HepG2 (cell line): Measurements from ENCODE around the gene PSMC2. TPM values are rescaled to one million over a fixed set of nuclear protein-coding genes. Genes with fewer than 3 reads are reported as not detected.

ENCODE experiments used
- CBX5 ChIP-seq: sonication (generic); formaldehyde crosslinking; IDR thresholded peaks from 2 replicates; pipeline ENCODE4 v1.4.0; 2020; ENCODE audit warnings: missing genetic modification reagents, borderline replicate concordance
- HNRNPUL1 ChIP-seq: fragments of 200-400 bp; formaldehyde crosslinking; IDR thresholded peaks from 2 replicates; pipeline ENCODE4 v1.6.1; 2017; ENCODE audit warnings: low read depth, mild to moderate bottlenecking, low read length, moderate library complexity
- HOXA9 ChIP-seq: sonication (generic); formaldehyde crosslinking; IDR thresholded peaks from 2 replicates; pipeline ENCODE4 v1.8.1; 2022; ENCODE audit warnings: missing genetic modification reagents, mild to moderate bottlenecking, moderate library complexity, borderline replicate concordance
- KMT2A ChIP-seq: sonication (generic); formaldehyde crosslinking; IDR thresholded peaks from 2 replicates; pipeline ENCODE4 v1.4.0; 2020; ENCODE audit warnings: missing genetic modification reagents
- MED8 ChIP-seq: sonication (generic); formaldehyde crosslinking; IDR thresholded peaks from 2 replicates; pipeline ENCODE4 v1.8.1; 2023; ENCODE audit warnings: mild to moderate bottlenecking, missing genetic modification reagents; ENCODE audit not compliant: insufficient replicate concordance
- MTF2 ChIP-seq: sonication (generic); formaldehyde crosslinking; IDR thresholded peaks from 2 replicates; pipeline ENCODE4 v1.5.0; 2020; ENCODE audit warnings: missing genetic modification reagents, borderline replicate concordance
- NCOA1 ChIP-seq: sonication (generic); formaldehyde crosslinking; IDR thresholded peaks from 2 replicates; pipeline ENCODE4 v1.9.0; 2021; ENCODE audit warnings: missing genetic modification reagents
- NCOR1 ChIP-seq: fragments of 200-600 bp; sonication (generic); IDR thresholded peaks from 2 replicates; pipeline ENCODE4 v1.7.0; 2017; ENCODE audit warnings: antibody characterized with exemption, low read length, borderline replicate concordance
- NFATC3 ChIP-seq: sonication (generic); formaldehyde crosslinking; IDR thresholded peaks from 2 replicates; pipeline ENCODE4 v1.5.1; 2020; ENCODE audit warnings: mild to moderate bottlenecking, missing genetic modification reagents
- NRL ChIP-seq: sonication (generic); formaldehyde crosslinking; IDR thresholded peaks from 2 replicates; pipeline ENCODE4 v1.5.0; 2020; ENCODE audit warnings: missing genetic modification reagents, mild to moderate bottlenecking, moderate library complexity, borderline replicate concordance
- PCBP2 ChIP-seq: fragments of 200-400 bp; formaldehyde crosslinking; optimal IDR thresholded peaks from 2 replicates; pipeline ENCODE3; 2018; ENCODE audit warnings: low read length, low read depth; ENCODE audit not compliant: poor library complexity, severe bottlenecking
- PREB ChIP-seq: sonication (generic); formaldehyde crosslinking; IDR thresholded peaks from 2 replicates; pipeline ENCODE4 v1.4.0; 2020; ENCODE audit warnings: missing genetic modification reagents
- RBAK ChIP-seq: sonication (generic); formaldehyde crosslinking; IDR thresholded peaks from 2 replicates; pipeline ENCODE4 v1.5.1; 2020; ENCODE audit warnings: mild to moderate bottlenecking, missing genetic modification reagents
- REL ChIP-seq: sonication (generic); formaldehyde crosslinking; conservative IDR thresholded peaks from 2 replicates; pipeline ENCODE4 v1.8.0; 2022; ENCODE audit warnings: mild to moderate bottlenecking, missing genetic modification reagents, moderate library complexity
- SRY ChIP-seq: sonication (generic); formaldehyde crosslinking; IDR thresholded peaks from 2 replicates; pipeline ENCODE4 v1.8.0; 2022; ENCODE audit warnings: mild to moderate bottlenecking, missing genetic modification reagents
- U2AF2 ChIP-seq: fragments of 200-400 bp; formaldehyde crosslinking; IDR thresholded peaks from 2 replicates; pipeline ENCODE4 v1.6.1; 2017; ENCODE audit warnings: low read depth, mild to moderate bottlenecking, low read length
- ZBTB21 ChIP-seq: sonication (generic); formaldehyde crosslinking; IDR thresholded peaks from 2 replicates; pipeline ENCODE4 v1.4.0; 2020; ENCODE audit warnings: missing genetic modification reagents
- ZKSCAN5 ChIP-seq: sonication (generic); formaldehyde crosslinking; IDR thresholded peaks from 2 replicates; pipeline ENCODE4 v1.5.1; 2020; ENCODE audit warnings: mild to moderate bottlenecking, missing genetic modification reagents
- ZNF570 ChIP-seq: sonication (generic); formaldehyde crosslinking; IDR thresholded peaks from 2 replicates; pipeline ENCODE4 v1.4.0; 2020; ENCODE audit warnings: mild to moderate bottlenecking, missing genetic modification reagents, borderline replicate concordance
- ZNF629 ChIP-seq: sonication (generic); formaldehyde crosslinking; conservative IDR thresholded peaks from 2 replicates; pipeline ENCODE4 v1.5.0; 2020; ENCODE audit warnings: missing genetic modification reagents
- polyA plus RNA-seq, 8 experiments: library from polyadenylated mRNA; depleted of rRNA in 3 of 8; stranded (reverse) in 7 of 8; unstranded in 1 of 8; fragments of >200 nt; fragmentation: Illumina TruSeq in 4 of 8; extraction: Trizol in 4 of 8; gene quantifications; 2 replicates each; pipeline versions ENCODE4 v1.2.1 to v1.2.3, GENCODE V29; 2011 to 2016; ENCODE audit warnings: low read depth in 4 of 8, missing spikeins in 1 of 8, mixed read lengths in 1 of 8; ENCODE audit not compliant: insufficient read depth in 1 of 8
- total RNA-seq, 5 experiments: library from RNA; depleted of rRNA; stranded (reverse); fragments of >200 nt; fragmentation: Illumina TruSeq; extraction: Trizol; gene quantifications; 2 replicates each; pipeline ENCODE4 v1.2.3, GENCODE V29; 2016; ENCODE audit warnings: low read depth in 1 of 5
- TF ChIP-seq, protein P1 (sequence below): sonication (generic); formaldehyde crosslinking; IDR thresholded peaks from 2 replicates; pipeline ENCODE4 v1.8.1; 2022; ENCODE audit warnings: low read depth, mild to moderate bottlenecking, missing genetic modification reagents
- TF ChIP-seq, protein P2 (sequence below): sonication (generic); formaldehyde crosslinking; IDR thresholded peaks from 2 replicates; pipeline ENCODE4 v1.8.1; 2023; ENCODE audit warnings: mild to moderate bottlenecking, inconsistent platforms, moderate library complexity, missing genetic modification reagents, borderline replicate concordance

The PSMC2 gene
- total and polyA plus RNA-seq, 2 of the 13 experiments (the other 11 are each of a cell fraction or from before 2014, with no cell fraction given), result 89.9 to 181 TPM

DNA sequence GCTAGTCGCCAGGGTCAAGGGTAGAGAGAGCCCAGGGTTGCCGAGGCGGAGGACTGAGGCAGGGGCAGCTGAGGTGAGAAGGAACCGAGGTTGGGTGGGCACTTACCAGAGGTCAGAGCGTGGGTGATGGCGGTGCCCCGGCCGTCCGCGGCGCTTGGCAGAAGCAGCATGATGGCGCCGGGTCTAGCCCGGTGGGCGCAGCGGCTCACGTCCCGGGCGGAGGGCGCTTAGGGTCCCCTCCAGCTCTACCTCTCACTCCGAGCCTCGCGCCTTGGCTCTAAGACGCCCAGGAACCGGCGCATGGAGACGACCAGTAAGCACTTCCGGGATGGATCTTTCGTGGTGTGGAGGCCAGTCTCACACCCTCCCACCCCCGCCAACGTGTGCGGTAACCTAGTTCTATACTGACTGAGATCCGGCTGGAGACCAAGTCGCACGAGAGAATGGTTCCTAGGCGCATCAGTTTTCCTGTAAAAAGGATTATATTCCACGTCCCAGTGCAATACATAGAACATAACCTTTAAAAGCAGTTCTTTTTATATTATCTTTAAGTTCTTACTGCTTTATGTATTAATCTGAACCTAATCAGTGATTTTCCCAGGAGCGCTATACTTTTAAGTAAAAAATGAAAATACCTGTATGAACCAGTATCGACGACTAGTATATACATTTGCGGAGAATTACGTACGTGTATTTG is 2.8 kb upstream of the PSMC2 start, which contains the start of gene DNAJC2 (continued):
- TF ChIP-seq CBX5 (CRISPR knock-in tag) (peak; percentile 82; the same call in 1 of the 2 replicates), NFATC3 (CRISPR knock-in tag) (no peak), KMT2A (CRISPR knock-in tag) (peak; percentile 99), REL (no peak), ZBTB21 (CRISPR knock-in tag) (no peak), HOXA9 (CRISPR knock-in tag) (no peak), ZNF570 (no peak), NCOR1 (no peak; the same call in 1 of the 2 replicates), U2AF2 (no peak), NCOA1 (peak; percentile 91; the same call in 1 of the 2 replicates), RBAK (CRISPR knock-in tag) (no peak), ZKSCAN5 (CRISPR knock-in tag) (no peak), MED8 (CRISPR knock-in tag) (no peak), ZNF629 (CRISPR knock-in tag) (peak; percentile 15; the same call in 1 of the 2 replicates), NRL (peak; percentile 84), MTF2 (CRISPR knock-in tag) (no peak), HNRNPUL1 (no peak), SRY (CRISPR knock-in tag) (peak; percentile 88), PREB (CRISPR knock-in tag) (no peak), PCBP2 (no peak)
- TF ChIP-seq, protein P1, sequence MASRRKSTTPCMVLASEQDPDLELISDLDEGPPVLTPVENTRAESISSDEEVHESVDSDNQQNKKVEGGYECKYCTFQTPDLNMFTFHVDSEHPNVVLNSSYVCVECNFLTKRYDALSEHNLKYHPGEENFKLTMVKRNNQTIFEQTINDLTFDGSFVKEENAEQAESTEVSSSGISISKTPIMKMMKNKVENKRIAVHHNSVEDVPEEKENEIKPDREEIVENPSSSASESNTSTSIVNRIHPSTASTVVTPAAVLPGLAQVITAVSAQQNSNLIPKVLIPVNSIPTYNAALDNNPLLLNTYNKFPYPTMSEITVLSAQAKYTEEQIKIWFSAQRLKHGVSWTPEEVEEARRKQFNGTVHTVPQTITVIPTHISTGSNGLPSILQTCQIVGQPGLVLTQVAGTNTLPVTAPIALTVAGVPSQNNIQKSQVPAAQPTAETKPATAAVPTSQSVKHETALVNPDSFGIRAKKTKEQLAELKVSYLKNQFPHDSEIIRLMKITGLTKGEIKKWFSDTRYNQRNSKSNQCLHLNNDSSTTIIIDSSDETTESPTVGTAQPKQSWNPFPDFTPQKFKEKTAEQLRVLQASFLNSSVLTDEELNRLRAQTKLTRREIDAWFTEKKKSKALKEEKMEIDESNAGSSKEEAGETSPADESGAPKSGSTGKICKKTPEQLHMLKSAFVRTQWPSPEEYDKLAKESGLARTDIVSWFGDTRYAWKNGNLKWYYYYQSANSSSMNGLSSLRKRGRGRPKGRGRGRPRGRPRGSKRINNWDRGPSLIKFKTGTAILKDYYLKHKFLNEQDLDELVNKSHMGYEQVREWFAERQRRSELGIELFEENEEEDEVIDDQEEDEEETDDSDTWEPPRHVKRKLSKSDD (CRISPR knock-in tag), result peak; percentile 85; the same call in 1 of the 2 replicates
- TF ChIP-seq, protein P2, sequence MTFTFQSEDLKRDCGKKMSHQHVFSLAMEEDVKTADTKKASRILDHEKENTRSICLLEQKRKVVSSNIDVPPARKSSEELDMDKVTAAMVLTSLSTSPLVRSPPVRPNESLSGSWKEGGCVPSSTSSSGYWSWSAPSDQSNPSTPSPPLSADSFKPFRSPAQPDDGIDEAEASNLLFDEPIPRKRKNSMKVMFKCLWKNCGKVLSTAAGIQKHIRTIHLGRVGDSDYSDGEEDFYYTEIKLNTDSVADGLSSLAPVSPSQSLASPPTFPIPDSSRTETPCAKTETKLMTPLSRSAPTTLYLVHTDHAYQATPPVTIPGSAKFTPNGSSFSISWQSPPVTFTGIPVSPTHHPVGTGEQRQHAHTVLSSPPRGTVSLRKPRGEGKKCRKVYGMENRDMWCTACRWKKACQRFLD (CRISPR knock-in tag), result no peak; the same call in none of the 2 replicates
